ENCODE measurements around the gene PSMB1.
"Not testable (repeated sequence)": the region's sequence is repeated elsewhere in the genome, so short reads cannot be mapped to it uniquely, and the experiment has no call there.

The PSMB1 gene

GRCh38 chr6:170502268-170502667 is 50.8 kb downstream of the PSMB1 start:
- not testable (repeated sequence) for DNase-seq

GRCh38 chr6:170500955-170501590 is 52.0 kb downstream of the PSMB1 start:
- DNase-seq = no peak

DNA sequence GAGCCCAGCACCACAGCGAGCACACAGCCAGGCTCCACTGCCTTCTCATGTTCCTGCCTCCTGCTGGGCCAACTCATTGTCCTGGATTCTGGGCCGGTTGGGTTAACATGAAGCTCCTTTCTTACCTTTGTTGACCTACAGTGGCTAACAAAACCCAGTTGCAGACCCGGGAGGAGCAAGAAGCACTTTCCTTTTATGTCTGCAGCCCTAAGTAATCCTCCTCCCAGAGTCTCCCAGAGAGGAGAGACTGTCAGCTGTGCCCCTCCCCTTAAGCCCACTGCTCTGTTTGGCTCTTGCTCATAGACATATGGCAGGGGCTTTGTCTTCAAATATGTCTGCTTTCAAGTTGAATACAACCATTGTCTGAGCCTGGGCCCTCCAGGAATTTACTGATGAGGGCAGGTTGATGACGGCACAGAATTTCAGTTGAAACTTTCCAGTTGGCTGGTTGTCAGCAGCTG is 55.2 kb downstream of the PSMB1 start:
- no peak for DNase-seq

GRCh38 chr6:170493354-170493753 is 59.8 kb downstream of the PSMB1 start:
- DNase-seq = no peak

GRCh38 chr6:170490259-170490658 is 62.8 kb downstream of the PSMB1 start:
- no peak for DNase-seq

- no peak for DNase-seq
Measured at GRCh38 chr6:170489836-170490235, 63.3 kb downstream of the PSMB1 start.

DNA sequence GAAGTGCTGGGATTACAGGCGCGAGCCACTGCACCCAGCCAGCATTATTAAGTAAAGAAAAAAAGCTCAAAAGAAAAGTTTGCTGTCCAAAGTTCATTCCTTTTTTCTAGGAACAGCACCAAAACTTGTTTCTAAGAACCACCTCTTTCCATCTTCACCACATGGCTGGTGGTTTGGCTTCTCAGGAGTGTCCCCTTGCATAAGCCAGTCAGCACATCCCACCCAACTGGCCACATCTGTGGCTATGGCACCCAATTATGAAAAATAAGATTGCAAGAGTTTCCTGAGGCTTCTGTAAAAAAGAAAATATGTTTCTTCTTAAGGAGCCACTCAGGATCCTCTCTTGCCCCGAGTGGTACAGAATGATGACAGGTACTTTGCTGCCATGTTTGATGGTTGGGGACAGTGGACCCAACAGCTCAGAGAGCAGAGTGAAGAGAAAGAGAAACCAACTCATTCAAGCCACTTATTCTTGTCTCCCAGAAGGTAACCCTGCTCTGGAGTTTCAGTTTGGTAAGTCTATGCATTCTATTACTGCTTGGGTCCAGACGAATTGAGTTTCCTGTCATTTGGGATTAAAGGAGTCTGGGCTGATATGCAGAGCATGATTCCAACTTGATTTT is 65.3 kb downstream of the PSMB1 start:
- DNase-seq = no peak

DNA sequence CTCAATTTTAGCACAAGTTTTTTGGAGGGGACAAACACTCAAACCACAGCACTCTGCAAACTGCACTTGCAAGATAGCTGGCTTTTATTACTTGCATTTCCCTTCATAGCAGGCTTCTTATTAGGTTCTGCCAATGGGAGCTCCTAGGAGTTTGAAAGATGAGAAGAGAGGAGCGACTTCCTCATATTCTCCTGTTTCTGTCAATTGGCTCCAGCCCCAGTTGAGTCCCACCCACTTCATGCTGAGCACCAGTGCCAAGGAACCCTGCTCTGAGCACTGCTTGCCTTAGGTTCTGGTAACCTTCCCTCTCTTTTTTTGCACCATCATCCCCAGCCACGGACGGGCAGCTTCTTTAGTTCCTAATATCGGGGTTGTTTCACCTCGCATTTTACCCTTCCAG is 67.9 kb downstream of the PSMB1 start:
- DNase-seq = peak; percentile 12
